Keratinocyte (primary cell): ENCODE results near the gene PKNOX1. TPM values are rescaled to one million over a fixed set of nuclear protein-coding genes. Genes with fewer than 3 reads are reported as not detected.
"Not testable (repeated sequence)": the region's sequence is repeated elsewhere in the genome, so short reads cannot be mapped to it uniquely, and the experiment has no call there.

Experiments used
- DNase-seq: peaks from one replicate; pipeline ENCODE4 v3.0.0-alpha.2; 2011; ENCODE audit warnings: low read depth, missing footprints, low spot score
- FAIRE-seq: peaks from 2 replicates; lab custom pipeline; 2011; peaks lifted over from hg19 to GRCh38; lab: Jason Lieb, UNC
- H2AFZ ChIP-seq: 2 replicates; pipeline ENCODE4 v1.6.0; 2012; ENCODE audit warnings: low read length, control low read depth, inconsistent platforms; ENCODE audit not compliant: control insufficient read depth
- H3K27ac ChIP-seq: 2 replicates; pipeline ENCODE4 v1.5.1; 2011; ENCODE audit warnings: low read length; ENCODE audit not compliant: control insufficient read depth, insufficient read depth
- H3K27me3 ChIP-seq: 3 replicates; pipeline ENCODE4 v1.6.0; 2011; ENCODE audit warnings: low read length; ENCODE audit not compliant: control insufficient read depth, insufficient read depth; ENCODE audit errors: extremely low read depth
- H3K36me3 ChIP-seq, 2 experiments: 2 replicates in 1 of 2; 3 replicates in 1 of 2; pipeline ENCODE4 v1.5.1; 2011; ENCODE audit warnings: low read length in 2 of 2, mild to moderate bottlenecking in 1 of 2; ENCODE audit not compliant: control insufficient read depth in 2 of 2, insufficient read depth in 2 of 2; ENCODE audit errors: extremely low read depth in 1 of 2
- H3K4me1 ChIP-seq: 3 replicates; pipeline ENCODE4 v1.5.1; 2011; ENCODE audit warnings: low read length; ENCODE audit not compliant: control insufficient read depth, insufficient read depth; ENCODE audit errors: extremely low read depth
- H3K4me2 ChIP-seq: 3 replicates; pipeline ENCODE4 v1.6.0; 2011; ENCODE audit warnings: low read depth, low read length; ENCODE audit not compliant: control insufficient read depth, insufficient read depth; ENCODE audit errors: extremely low read depth
- H3K4me3 ChIP-seq, 3 experiments: fragments of 200-600 bp in 1 of 3; sonication (generic) in 1 of 3; 2 replicates in 2 of 3; 3 replicates in 1 of 3; pipeline ENCODE4 v1.5.1; 2011 to 2016; ENCODE audit warnings: low read length in 3 of 3, mild to moderate bottlenecking in 3 of 3, control low read depth in 2 of 3, inconsistent platforms in 1 of 3, low read depth in 1 of 3, mixed read lengths in 1 of 3, mixed run types in 1 of 3, moderate library complexity in 1 of 3; ENCODE audit not compliant: control insufficient read depth in 2 of 3, insufficient read depth in 2 of 3; ENCODE audit errors: extremely low read depth in 1 of 3
- H3K79me2 ChIP-seq: 2 replicates; pipeline ENCODE4 v1.6.0; 2012; ENCODE audit warnings: low read length; ENCODE audit not compliant: control insufficient read depth, insufficient read depth
- H3K9ac ChIP-seq: 3 replicates; pipeline ENCODE4 v1.6.0; 2011; ENCODE audit warnings: low read length; ENCODE audit not compliant: control insufficient read depth, insufficient read depth; ENCODE audit errors: extremely low read depth
- H3K9me1 ChIP-seq: 3 replicates; pipeline ENCODE4 v1.6.0; 2011; ENCODE audit warnings: low read length; ENCODE audit not compliant: control insufficient read depth, insufficient read depth; ENCODE audit errors: extremely low read depth
- H3K9me3 ChIP-seq: 2 replicates; pipeline ENCODE4 v1.5.1; 2012; ENCODE audit warnings: low read depth, low read length; ENCODE audit not compliant: control insufficient read depth
- H4K20me1 ChIP-seq: 3 replicates; pipeline ENCODE4 v1.6.0; 2011; ENCODE audit warnings: low read length; ENCODE audit not compliant: control insufficient read depth, insufficient read depth; ENCODE audit errors: extremely low read depth
- CTCF ChIP-seq, 3 experiments: IDR thresholded peaks in 1 of 3; conservative IDR thresholded peaks in 1 of 3; optimal IDR thresholded peaks in 1 of 3; 2 replicates in 2 of 3; 3 replicates in 1 of 3; pipeline versions ENCODE3 to v1.5.1; 2011; ENCODE audit warnings: low read length in 3 of 3, mild to moderate bottlenecking in 3 of 3, moderate library complexity in 2 of 3, control low read depth in 1 of 3, inconsistent platforms in 1 of 3; ENCODE audit not compliant: insufficient read depth in 2 of 3; ENCODE audit errors: extremely low read depth in 1 of 3
- EZH2 ChIP-seq: IDR thresholded peaks from one replicate; pipeline ENCODE4 v1.6.1; 2012; ENCODE audit warnings: inconsistent platforms, mild to moderate bottlenecking, low read length, moderate library complexity
- dilution Hi-C: fragments of 300-500 bp; cut with MboI; formaldehyde crosslinking; loops from one replicate; pipeline ENCODE4 v1.7.0; 2020; ENCODE audit warnings: low sequenced_read_pairs; ENCODE audit not compliant: extremely low pct_ligation_motif_present
- polyA minus RNA-seq, 3 experiments: library from RNA; depleted of rRNA, polyadenylated mRNA; stranded (reverse); fragments of >200 nt; gene quantifications; 1 replicate in 1 of 3; 2 replicates in 1 of 3; 3 replicates in 1 of 3; pipeline ENCODE4 v1.2.3, GENCODE V29; 2011
- polyA plus RNA-seq, 5 experiments: library from polyadenylated mRNA; depleted of rRNA in 3 of 5; stranded (reverse) in 3 of 5; stranded (forward) in 1 of 5; unstranded in 1 of 5; fragments of >200 nt; gene quantifications; 1 replicate in 1 of 5; 2 replicates in 3 of 5; 3 replicates in 1 of 5; pipeline versions ENCODE4 v1.2.1 to v1.2.3, GENCODE V29; 2011 to 2012; ENCODE audit warnings: missing spikeins in 2 of 5, low read depth in 1 of 5, low replicate concordance in 1 of 5

PKNOX1 gene
- polyA plus RNA-seq: 30.7 to 38.2 TPM (median 33.3 TPM) in 3 replicates
- 35.0 TPM for polyA plus RNA-seq (2011; ENCODE audit: low read depth)
- 18.4 and 29.9 TPM in 2 replicates for polyA plus RNA-seq (2011; cell fraction: cytosol; rRNA removed)
- polyA plus RNA-seq (2011; cell fraction: nucleus; rRNA removed): 24.4 and 24.9 TPM in 2 replicates
- polyA plus RNA-seq (2012; ENCODE audit: low replicate concordance): 11.7 and 16.3 TPM in 2 replicates
- 30.5 to 61.7 TPM (median 44.9 TPM) in 3 replicates for polyA minus RNA-seq
- 23.8 TPM for polyA minus RNA-seq (2011; cell fraction: cytosol; rRNA and poly(A)+ RNA removed)
- 22.2 and 45.6 TPM in 2 replicates for polyA minus RNA-seq (2011; cell fraction: nucleus; rRNA and poly(A)+ RNA removed)

DNA sequence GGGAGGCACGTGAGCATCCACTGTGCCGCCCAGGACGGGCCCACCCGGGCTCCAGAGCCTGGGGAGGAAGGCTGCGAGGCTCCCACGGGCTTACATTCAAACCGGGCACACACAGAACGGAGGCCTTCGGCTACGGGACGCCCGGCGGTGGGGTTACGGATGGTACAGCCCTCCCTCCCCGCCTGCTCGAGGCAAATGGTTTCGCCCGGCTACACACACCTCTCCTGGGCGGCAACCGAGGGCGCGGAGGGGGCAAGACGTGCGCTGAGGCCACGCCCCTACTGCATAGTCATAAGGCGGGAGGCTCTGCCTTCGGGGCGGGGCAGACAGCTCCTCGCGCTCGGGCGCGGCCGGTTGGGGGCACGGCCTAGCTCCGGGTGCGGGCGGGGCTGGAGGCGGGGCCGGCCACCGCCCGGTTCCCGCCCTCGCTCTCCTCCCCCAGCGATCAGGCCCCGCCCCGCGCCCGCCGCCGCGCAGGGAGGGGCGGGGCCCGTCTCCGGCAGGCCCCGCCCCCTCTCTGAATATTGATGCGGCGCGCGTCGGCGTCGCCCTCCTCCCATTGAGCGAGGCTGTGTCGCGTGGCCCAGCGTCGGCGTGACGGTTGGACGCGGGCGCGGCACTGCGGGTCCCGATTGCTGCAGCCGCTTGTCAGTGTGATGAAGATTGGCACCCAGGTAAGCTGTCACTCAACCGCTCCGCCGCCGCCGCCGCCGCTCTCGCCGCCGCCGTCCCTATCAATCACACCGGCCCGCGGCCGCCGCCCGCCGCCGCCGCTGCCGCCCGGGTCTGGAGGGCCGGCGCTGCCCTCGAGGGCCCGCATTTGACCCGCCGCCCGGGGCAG, at the start of gene PKNOX1:
Gene PKNOX1 (plus strand): TSS at position 572 of the 841 bp plus-strand sequence. CDS start 29,820 bp downstream, outside the sequence.
- H4K20me1 ChIP-seq: no peaks in the 10 kb centered on the region
- dilution Hi-C loops: no loop called here
- H3K27ac ChIP-seq: peak within 1 kb of the TSS; percentile 96
- H2AFZ ChIP-seq: peak within 1 kb of the TSS; percentile 96
- H3K36me3 ChIP-seq: peaks cover under 1 to 4% of the 10 kb centered on the region in 2 experiments
- H3K79me2 ChIP-seq: peaks cover 34% of the 10 kb centered on the region
- DNase-seq (peak; percentile 90), FAIRE-seq (no peak)
- peak within 1 kb of the TSS; percentile 96 for H3K4me2 ChIP-seq
- no peak for TF ChIP-seq EZH2
- no peaks in the 10 kb centered on the region for H3K9me1 ChIP-seq
- H3K9ac ChIP-seq: peak within 1 kb of the TSS; percentile 95
- H3K4me3 ChIP-seq: peak within 1 kb of the TSS; percentile 56 to 96 (median 94)
- H3K27me3 ChIP-seq: no peaks in the 10 kb centered on the region
- peaks cover 15% of the 10 kb centered on the region for H3K4me1 ChIP-seq
- H3K9me3 ChIP-seq: no peaks in the 10 kb centered on the region

GRCh38 chr21:42925114-42925926, 49.0 kb upstream of the PKNOX1 start, which contains the start of gene ERVH48-1:
ERVH48-1 (minus strand) TSS chr21:42925630; CDS start chr21:42919006, 6,624 bp downstream.
- H3K9me1 ChIP-seq: no peaks in the 10 kb centered on the region
- dilution Hi-C loops: no loop called here
- H3K79me2 ChIP-seq: no peaks in the 10 kb centered on the region
- H2AFZ ChIP-seq: no peak within 1 kb of the TSS
- no peak within 1 kb of the TSS for H3K9ac ChIP-seq
- H3K27ac ChIP-seq: no peak within 1 kb of the TSS
- TF ChIP-seq EZH2: no peak
- TF ChIP-seq CTCF (optimal IDR thresholded peaks at IDR 0.05 in 1 of 3, IDR thresholded peaks at IDR 0.05 in 1 of 3, conservative IDR thresholded peaks at IDR 0.05 in 1 of 3; ENCODE audit: extremely low read depth in 1 of 3, insufficient read depth in 2 of 3, low read length in 3 of 3): no peak
- H3K36me3 ChIP-seq: no peaks in the 10 kb centered on the region
- no peaks in the 10 kb centered on the region for H4K20me1 ChIP-seq
- no peak within 1 kb of the TSS for H3K4me3 ChIP-seq
- no peaks in the 10 kb centered on the region for H3K27me3 ChIP-seq
- no peak within 1 kb of the TSS for H3K4me2 ChIP-seq
- DNase-seq (no peak), FAIRE-seq (no peak)
- no peaks in the 10 kb centered on the region for H3K9me3 ChIP-seq
- peaks cover 4% of the 10 kb centered on the region for H3K4me1 ChIP-seq

DNA sequence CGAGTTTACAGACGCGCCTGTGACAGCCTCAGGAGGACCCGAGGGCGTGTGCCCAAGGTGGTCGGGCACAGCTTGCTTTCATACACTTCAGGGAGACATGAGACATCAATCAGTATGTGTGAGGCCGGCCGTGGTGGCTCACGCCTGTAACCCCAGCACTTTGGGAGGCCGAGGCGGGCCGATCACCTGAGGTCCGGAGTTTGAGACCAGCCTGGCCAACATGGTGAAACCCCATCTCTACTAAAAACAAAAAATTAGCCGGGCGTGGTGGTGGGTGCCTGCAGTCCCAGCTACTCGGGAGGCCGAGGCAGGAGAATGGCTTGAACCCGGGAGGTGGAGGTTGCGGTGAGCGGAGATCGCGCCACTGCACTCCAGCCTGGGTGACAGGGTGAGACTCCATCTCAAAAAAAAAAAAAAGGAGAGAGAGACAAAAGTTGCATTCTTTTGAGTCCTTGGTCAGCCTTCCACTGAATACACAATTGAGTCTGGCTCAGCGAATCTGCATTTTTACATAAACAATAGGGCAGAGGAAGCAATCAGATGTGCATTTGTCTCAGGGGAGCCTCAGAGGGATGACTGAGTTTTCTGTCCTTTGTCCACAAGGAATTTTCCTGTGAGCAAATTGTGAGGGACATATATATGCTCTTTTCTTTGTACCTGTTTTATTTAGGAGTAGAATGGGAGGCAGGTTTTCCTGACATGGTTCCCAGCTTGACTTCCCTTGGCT, 46.7 kb upstream of the PKNOX1 start:
- H2AFZ ChIP-seq, FAIRE-seq, dilution Hi-C loops, H3K9ac ChIP-seq, H3K9me1 ChIP-seq, H3K79me2 ChIP-seq, H3K9me3 ChIP-seq, H3K4me1 ChIP-seq, H3K27me3 ChIP-seq, H3K27ac ChIP-seq, DNase-seq, H4K20me1 ChIP-seq, H3K36me3 ChIP-seq, H3K4me3 ChIP-seq, H3K4me2 ChIP-seq: not testable (repeated sequence)
